Urinary bladder (tissue), 4 donors: ENCODE measurements around the gene SAFB2. TPM values are rescaled to one million over a fixed set of nuclear protein-coding genes. Genes with fewer than 3 reads are reported as not detected.

Experiments
- DNase-seq: peaks from one replicate; pipeline ENCODE4 v3.0.0-alpha.2; 2015; ENCODE audit errors: extremely low spot score
- H3K27ac ChIP-seq: one replicate; pipeline ENCODE4 v1.5.1; 2013; ENCODE audit warnings: low read depth, mild to moderate bottlenecking, moderate library complexity
- H3K36me3 ChIP-seq: one replicate; pipeline ENCODE4 v1.6.1; 2013; ENCODE audit warnings: mild to moderate bottlenecking, moderate library complexity; ENCODE audit not compliant: insufficient read depth
- H3K4me1 ChIP-seq: one replicate; pipeline ENCODE4 v1.6.1; 2013; ENCODE audit warnings: mild to moderate bottlenecking, moderate library complexity; ENCODE audit not compliant: insufficient read depth
- H3K4me3 ChIP-seq: one replicate; pipeline ENCODE4 v1.5.1; 2013; ENCODE audit warnings: low read depth, low read length
- WGBS: extraction: QIAGEN DNeasy Blood & Tissue Kit; methylation state at CpG from one replicate; pipeline ENCODE4 v1.1.7; 2013; 5-methylcytosine and 5-hydroxymethylcytosine counted together
- polyA plus RNA-seq: library from polyadenylated mRNA; stranded (reverse); fragments of 200-250 nt; gene quantifications from one replicate; pipeline ENCODE4 v1.2.3, GENCODE V29; 2013
- total RNA-seq: library from RNA; depleted of rRNA; stranded (reverse); fragments of >200 nt; gene quantifications from one replicate; pipeline ENCODE4 v1.2.3, GENCODE V29; 2014
- donor health status: healthy with polysubstance abuse.
- donor health status: healthy.

SAFB2 gene
- total and polyA plus RNA-seq, 2 donors = 47.9 to 53.5 TPM

DNA sequence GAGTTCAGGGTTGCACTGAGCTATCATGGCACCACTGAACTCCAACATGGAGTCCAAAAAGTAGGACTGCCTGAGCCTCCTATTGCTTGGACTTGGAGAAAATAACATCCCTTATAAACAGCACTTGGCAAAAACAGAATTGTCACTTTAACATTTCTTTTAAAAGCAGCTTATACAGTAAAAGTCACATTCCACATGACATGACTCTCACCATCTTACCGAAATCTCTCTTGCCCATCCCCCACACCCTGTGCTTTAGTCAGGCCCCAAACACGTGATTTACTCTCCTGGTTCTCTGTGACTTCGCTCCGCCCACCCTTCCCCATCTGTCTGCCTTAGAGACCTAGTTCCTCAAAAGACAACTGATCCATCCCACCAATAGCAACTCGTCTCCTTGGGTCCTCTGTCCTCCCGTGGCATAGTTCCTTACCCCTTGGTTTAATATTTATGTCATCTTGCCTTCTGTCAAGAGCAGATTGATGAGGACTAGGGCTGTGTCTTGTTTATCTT lies 4.9 kb upstream of the SAFB2 start:
- H3K4me1 ChIP-seq = no peaks in the 10 kb centered on the region
- DNase-seq = no peak
- no peak overlapping the region for H3K4me3 ChIP-seq
- no peaks in the 10 kb centered on the region for H3K36me3 ChIP-seq
- WGBS = 54% methylated on average over 6 of the region's 6 CpGs
- H3K27ac ChIP-seq = no peak overlapping the region

DNA sequence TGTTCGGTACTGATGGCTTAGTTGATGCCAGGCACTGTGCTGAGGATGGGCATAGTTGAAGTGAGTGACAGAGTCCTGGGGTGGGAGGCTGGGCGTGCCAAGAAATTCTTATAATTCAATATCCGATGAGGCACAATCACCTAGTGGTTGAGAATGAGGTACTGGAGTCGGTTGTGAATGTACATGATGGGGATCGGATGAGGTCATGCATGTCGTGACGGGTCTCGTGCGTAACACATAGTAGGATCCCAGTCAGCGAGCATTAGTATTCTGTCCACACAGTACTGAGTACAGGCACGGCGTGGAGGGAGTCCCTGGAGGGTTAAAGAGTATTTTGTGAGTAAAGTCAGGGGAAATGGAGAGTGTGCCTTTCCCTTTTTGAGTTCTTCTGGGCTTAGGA lies 3.1 kb upstream of the SAFB2 start:
- H3K4me1 ChIP-seq = no peaks in the 10 kb centered on the region
- 80% methylated on average over 12 of the region's 12 CpGs for WGBS
- no peak overlapping the region for H3K27ac ChIP-seq
- no peak for DNase-seq
- H3K4me3 ChIP-seq = no peak overlapping the region
- H3K36me3 ChIP-seq = no peaks in the 10 kb centered on the region

GRCh38 chr19:5624741-5625278 lies 2.2 kb upstream of the SAFB2 start:
- WGBS = 30% methylated on average over 8 of the region's 8 CpGs
- Histone ChIP-seq H3K4me3 (peak overlapping the region; percentile 90), H3K4me1 (no peaks in the 10 kb centered on the region), H3K36me3 (no peaks in the 10 kb centered on the region), H3K27ac (no peak overlapping the region)
- no peak for DNase-seq

- WGBS = 1% methylated on average over 20 of the region's 20 CpGs
- Histone ChIP-seq H3K36me3 (no peaks in the 10 kb centered on the region), H3K4me1 (no peaks in the 10 kb centered on the region), H3K27ac (no peak overlapping the region), H3K4me3 (peak overlapping the region; percentile 90)
- DNase-seq = no peak
Observed at GRCh38 chr19:5624018-5624663, 1.6 kb upstream of the SAFB2 start.

DNA sequence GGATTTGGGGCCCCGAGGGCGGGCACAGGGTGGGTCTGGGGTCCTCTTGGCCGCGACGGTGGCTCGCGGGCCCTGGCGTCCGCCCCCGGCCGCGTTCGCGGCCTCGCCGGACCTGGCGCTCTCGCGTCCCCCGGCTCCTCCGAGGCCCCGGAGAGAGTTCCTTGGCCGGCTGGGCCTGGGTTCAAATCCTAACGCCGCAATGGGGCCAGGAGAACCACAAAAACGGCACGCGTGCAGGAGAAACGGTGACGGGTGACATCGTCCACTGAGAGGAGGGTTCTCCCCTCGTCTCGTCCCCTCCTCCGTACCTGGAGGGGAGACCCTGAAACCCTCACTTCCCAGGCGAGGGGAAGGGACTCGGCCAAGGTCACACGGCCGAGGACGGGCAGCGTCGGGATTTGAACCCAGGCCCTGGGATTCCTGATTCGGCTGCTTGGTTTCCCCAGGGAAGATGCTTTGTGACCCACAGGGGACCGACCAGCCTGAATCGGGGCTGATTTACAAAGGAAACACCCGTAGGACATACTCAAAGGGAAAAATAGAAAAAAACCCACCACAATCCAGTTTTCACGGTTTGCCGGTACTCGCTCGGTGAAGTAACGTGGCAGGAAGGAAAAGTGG lies 931 bp upstream of the SAFB2 start:
- no peak for DNase-seq
- peak overlapping the region; percentile 94 for H3K27ac ChIP-seq
- no peaks in the 10 kb centered on the region for H3K36me3 ChIP-seq
- H3K4me1 ChIP-seq = no peaks in the 10 kb centered on the region
- H3K4me3 ChIP-seq = peak overlapping the region; percentile 90
- WGBS = under 1% methylated on average over 50 of the region's 50 CpGs

DNA sequence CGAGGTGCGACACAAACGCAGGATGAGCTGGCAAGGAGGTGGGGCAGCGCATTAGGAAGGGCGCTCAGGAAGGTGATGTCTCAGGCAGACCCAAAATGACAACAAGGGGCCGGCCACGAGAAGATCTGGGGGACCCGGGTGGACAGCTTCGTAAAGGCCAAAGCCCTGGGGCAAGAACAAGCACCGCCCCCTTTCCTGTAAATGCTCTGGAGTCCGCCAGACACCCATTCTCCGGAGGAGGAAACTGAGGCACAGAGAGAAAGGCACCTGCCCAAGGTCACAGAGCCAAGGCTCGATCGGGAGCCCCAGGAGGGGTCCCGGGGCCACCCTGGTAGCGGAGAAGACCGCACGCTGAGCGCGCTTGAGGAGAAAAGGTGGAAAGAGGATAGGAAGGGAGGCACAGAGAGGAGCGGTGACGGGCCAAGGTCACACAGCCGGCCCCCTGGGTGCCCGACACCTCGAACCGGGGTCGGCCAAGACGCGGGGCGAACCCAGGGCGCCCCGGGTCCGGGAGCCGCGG lies 571 bp downstream of the SAFB2 start:
- peak overlapping the region; percentile 86 for H3K27ac ChIP-seq
- no peak for DNase-seq
- under 1% methylated on average over 35 of the region's 35 CpGs for WGBS
- no peaks in the 10 kb centered on the region for H3K36me3 ChIP-seq
- peak overlapping the region; percentile 98 for H3K4me3 ChIP-seq
- no peaks in the 10 kb centered on the region for H3K4me1 ChIP-seq

DNA sequence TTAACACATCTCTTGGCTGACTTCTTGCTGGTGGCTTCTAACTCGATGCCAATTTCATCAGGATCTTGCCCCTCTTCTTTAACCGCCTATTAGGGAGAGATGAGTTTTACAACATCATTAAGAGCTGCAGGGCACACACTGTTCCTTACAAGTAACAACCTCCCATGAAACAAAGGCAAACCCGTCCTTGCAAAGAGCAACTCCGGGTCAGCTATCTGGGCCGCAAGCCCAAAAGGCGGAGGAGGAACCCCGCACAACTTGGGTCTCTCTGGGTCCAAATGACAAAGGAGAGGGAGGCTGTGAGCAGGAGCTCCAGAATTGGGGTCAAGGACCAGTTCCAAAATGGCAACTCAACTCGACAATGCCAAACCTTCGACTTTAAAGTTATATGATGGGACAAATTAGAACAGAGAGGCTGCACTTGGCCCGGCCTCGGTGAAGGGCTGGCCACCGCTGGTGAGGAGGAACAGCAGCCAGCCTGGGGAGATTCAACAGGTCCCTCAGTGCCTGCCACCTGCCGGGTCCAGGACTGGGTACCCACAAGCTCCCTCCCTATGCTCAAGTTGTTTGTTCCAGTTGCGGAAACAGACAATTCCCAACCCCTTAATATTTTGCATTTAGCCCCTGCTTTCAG lies 1.1 kb downstream of the SAFB2 start:
- Histone ChIP-seq H3K36me3 (no peaks in the 10 kb centered on the region), H3K4me3 (peak overlapping the region; percentile 98), H3K27ac (no peak overlapping the region), H3K4me1 (no peaks in the 10 kb centered on the region)
- WGBS = 24% methylated on average over 14 of the region's 14 CpGs
- DNase-seq = no peak

- H3K36me3 ChIP-seq = peaks cover 9% of the 10 kb centered on the region
- DNase-seq = no peak
- H3K27ac ChIP-seq = no peak overlapping the region
- H3K4me1 ChIP-seq = no peaks in the 10 kb centered on the region
- 81% methylated on average over 3 of the region's 3 CpGs for WGBS
- no peak overlapping the region for H3K4me3 ChIP-seq
Observed at GRCh38 chr19:5619946-5620345, 2.6 kb downstream of the SAFB2 start.

GRCh38 chr19:5618591-5618990 lies 4.0 kb downstream of the SAFB2 start:
- no peak for DNase-seq
- Histone ChIP-seq H3K27ac (no peak overlapping the region), H3K36me3 (peaks cover 11% of the 10 kb centered on the region), H3K4me1 (no peaks in the 10 kb centered on the region), H3K4me3 (no peak overlapping the region)
- WGBS = 89% methylated on average over 9 of the region's 9 CpGs

GRCh38 chr19:5617080-5617479 lies 5.5 kb downstream of the SAFB2 start:
- WGBS = 83% methylated on average over 1 of the region's 1 CpG
- Histone ChIP-seq H3K4me3 (no peak overlapping the region), H3K36me3 (peaks cover 13% of the 10 kb centered on the region), H3K4me1 (no peaks in the 10 kb centered on the region), H3K27ac (no peak overlapping the region)
- DNase-seq = no peak

DNA sequence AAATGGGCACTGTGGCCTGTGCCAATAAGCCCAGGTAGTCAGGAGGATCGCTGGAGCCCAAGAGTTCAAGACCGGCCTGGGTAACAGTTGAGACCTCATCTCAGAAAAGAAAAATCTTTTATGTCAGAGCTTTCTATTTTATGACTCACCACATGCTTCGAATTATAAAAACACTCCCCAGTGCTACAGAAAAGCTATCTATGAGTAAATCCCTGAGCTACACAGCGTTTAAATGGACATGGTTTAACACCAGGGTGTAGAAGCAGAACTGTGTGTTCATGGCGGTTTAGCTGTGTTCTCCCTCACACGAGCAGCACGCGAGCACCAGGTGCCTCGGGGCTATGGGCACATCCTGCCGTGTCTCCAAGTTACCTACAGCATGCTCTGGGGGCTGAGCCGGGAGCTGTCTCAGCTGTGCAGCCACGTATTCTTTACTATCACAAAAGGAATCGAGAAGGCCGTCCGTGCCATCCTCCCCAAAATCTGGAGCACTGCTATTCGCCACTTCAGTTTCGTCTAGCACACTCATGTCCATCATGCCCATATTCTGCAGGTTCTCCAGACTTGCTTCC lies 6.7 kb downstream of the SAFB2 start:
- DNase-seq = no peak
- Histone ChIP-seq H3K4me1 (no peaks in the 10 kb centered on the region), H3K4me3 (no peak overlapping the region), H3K36me3 (peaks cover 14% of the 10 kb centered on the region), H3K27ac (no peak overlapping the region)
- WGBS = 93% methylated on average over 17 of the region's 17 CpGs

GRCh38 chr19:5612891-5613865 lies 9.4 kb downstream of the SAFB2 start:
- Histone ChIP-seq H3K4me1 (no peaks in the 10 kb centered on the region), H3K36me3 (peaks cover 14% of the 10 kb centered on the region), H3K4me3 (no peak overlapping the region), H3K27ac (no peak overlapping the region)
- WGBS = 94% methylated on average over 15 of the region's 15 CpGs
- no peak for DNase-seq
